Measurements from ENCODE around the gene ITGA11. TPM values are rescaled to one million over a fixed set of nuclear protein-coding genes. Genes with fewer than 3 reads are reported as not detected.
A peak's percentile ranks its signal among the peaks of the same experiment; 100 is the strongest.

The ITGA11 gene
- total and polyA plus RNA-seq, 2 of the 13 experiments (the other 11 are each of a cell fraction or from before 2014, with no cell fraction given), result not detected

DNA sequence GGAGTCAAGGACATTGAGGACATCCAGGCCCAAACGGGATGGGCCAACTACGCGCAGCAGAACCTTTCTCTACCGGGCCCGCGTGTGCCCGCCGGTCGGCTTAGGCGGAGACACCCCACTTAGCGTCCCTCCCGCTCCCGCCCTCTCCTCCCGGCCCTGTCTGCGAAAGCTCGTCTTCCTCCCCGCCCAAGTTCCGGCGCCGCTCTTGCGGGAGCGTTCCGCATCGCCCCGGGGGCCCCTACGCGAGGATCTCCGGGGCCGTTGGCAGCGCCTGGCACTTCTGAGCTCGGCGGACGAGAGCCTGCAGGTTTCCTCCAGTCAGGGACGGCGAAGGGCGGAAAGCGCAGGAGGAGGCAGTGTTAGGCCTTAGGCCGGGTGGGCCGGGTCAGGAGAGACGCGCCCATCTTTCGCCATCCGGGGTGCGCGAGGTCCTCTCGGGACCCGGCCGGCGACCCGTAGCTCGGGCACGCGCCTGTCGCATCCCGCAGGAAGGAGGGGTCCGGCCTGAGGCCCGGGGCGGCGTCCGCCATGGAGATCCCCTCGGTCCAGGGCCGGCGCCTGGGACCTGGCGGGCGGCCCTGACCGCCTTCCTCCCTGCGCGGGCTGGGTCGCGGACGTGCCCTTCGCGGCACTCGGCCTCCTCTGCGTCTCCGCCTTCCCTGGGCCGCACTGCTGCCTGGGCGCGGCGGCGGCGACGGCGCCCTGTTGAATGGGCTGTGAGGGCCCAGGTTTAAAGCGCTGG is 154.2 kb downstream of the ITGA11 start, which contains the start of gene FEM1B (continued):
- TF ChIP-seq, protein P1, sequence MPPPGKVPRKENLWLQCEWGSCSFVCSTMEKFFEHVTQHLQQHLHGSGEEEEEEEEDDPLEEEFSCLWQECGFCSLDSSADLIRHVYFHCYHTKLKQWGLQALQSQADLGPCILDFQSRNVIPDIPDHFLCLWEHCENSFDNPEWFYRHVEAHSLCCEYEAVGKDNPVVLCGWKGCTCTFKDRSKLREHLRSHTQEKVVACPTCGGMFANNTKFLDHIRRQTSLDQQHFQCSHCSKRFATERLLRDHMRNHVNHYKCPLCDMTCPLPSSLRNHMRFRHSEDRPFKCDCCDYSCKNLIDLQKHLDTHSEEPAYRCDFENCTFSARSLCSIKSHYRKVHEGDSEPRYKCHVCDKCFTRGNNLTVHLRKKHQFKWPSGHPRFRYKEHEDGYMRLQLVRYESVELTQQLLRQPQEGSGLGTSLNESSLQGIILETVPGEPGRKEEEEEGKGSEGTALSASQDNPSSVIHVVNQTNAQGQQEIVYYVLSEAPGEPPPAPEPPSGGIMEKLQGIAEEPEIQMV (CRISPR knock-in tag; IDR thresholded peaks at IDR 0.05; ENCODE audit: low read depth), result no peak
- no peak for TF ChIP-seq ISX (CRISPR knock-in tag; conservative IDR thresholded peaks at IDR 0.05)
- 0 out of 2 replicates have a peak, but pooled peaks have one; percentile 33 for TF ChIP-seq JUNB (CRISPR knock-in tag; IDR thresholded peaks at IDR 0.05; ENCODE audit: borderline replicate concordance)
- TF ChIP-seq RAD21 (CRISPR knock-in tag; IDR thresholded peaks at IDR 0.05), result peak; percentile 63
- TF ChIP-seq ZBTB1 (CRISPR knock-in tag; IDR thresholded peaks at IDR 0.05; ENCODE audit: borderline replicate concordance), result no peak; the same call in 1 of the 2 replicates
- TF ChIP-seq HDAC2 (CRISPR knock-in tag; IDR thresholded peaks at IDR 0.05), result peak; percentile 86
- TF ChIP-seq, protein P2, sequence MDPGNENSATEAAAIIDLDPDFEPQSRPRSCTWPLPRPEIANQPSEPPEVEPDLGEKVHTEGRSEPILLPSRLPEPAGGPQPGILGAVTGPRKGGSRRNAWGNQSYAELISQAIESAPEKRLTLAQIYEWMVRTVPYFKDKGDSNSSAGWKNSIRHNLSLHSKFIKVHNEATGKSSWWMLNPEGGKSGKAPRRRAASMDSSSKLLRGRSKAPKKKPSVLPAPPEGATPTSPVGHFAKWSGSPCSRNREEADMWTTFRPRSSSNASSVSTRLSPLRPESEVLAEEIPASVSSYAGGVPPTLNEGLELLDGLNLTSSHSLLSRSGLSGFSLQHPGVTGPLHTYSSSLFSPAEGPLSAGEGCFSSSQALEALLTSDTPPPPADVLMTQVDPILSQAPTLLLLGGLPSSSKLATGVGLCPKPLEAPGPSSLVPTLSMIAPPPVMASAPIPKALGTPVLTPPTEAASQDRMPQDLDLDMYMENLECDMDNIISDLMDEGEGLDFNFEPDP (CRISPR knock-in tag; conservative IDR thresholded peaks at IDR 0.05), result 0 out of 2 replicates have a peak, but pooled peaks have one; percentile 35
- TF ChIP-seq SMC3 (IDR thresholded peaks at IDR 0.05; ENCODE audit: low read length), result no peak; the same call in 1 of the 2 replicates
- TF ChIP-seq PAWR (CRISPR knock-in tag; IDR thresholded peaks at IDR 0.05; ENCODE audit: borderline replicate concordance), result no peak
- peak; percentile 94 for TF ChIP-seq ZNF136 (CRISPR knock-in tag; IDR thresholded peaks at IDR 0.05; ENCODE audit: low read depth)
- 0 out of 2 replicates have a peak, but pooled peaks have one; percentile 38 for TF ChIP-seq SRF (IDR thresholded peaks at IDR 0.05; ENCODE audit: low read depth, low read length)
- TF ChIP-seq AGO2 (optimal IDR thresholded peaks at IDR 0.05; ENCODE audit: low read depth, low read length), result peak; percentile 85
- TF ChIP-seq ZNF44 (CRISPR knock-in tag; IDR thresholded peaks at IDR 0.05), result peak; percentile 24; the same call in 1 of the 2 replicates
- TF ChIP-seq ZNF83 (CRISPR knock-in tag; IDR thresholded peaks at IDR 0.05; ENCODE audit: borderline replicate concordance), result no peak
- peak; percentile 76; the same call in 1 of the 2 replicates for TF ChIP-seq DNMT1 (CRISPR knock-in tag; IDR thresholded peaks at IDR 0.05)
- no peak for TF ChIP-seq AHR (CRISPR knock-in tag; IDR thresholded peaks at IDR 0.05)
- peak; percentile 93 for TF ChIP-seq SPEN (CRISPR knock-in tag; IDR thresholded peaks at IDR 0.05; ENCODE audit: low read depth)
- TF ChIP-seq, protein P3, sequence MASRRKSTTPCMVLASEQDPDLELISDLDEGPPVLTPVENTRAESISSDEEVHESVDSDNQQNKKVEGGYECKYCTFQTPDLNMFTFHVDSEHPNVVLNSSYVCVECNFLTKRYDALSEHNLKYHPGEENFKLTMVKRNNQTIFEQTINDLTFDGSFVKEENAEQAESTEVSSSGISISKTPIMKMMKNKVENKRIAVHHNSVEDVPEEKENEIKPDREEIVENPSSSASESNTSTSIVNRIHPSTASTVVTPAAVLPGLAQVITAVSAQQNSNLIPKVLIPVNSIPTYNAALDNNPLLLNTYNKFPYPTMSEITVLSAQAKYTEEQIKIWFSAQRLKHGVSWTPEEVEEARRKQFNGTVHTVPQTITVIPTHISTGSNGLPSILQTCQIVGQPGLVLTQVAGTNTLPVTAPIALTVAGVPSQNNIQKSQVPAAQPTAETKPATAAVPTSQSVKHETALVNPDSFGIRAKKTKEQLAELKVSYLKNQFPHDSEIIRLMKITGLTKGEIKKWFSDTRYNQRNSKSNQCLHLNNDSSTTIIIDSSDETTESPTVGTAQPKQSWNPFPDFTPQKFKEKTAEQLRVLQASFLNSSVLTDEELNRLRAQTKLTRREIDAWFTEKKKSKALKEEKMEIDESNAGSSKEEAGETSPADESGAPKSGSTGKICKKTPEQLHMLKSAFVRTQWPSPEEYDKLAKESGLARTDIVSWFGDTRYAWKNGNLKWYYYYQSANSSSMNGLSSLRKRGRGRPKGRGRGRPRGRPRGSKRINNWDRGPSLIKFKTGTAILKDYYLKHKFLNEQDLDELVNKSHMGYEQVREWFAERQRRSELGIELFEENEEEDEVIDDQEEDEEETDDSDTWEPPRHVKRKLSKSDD (CRISPR knock-in tag; IDR thresholded peaks at IDR 0.05; ENCODE audit: low read depth), result peak; percentile 92
- TF ChIP-seq TMF1 (CRISPR knock-in tag; IDR thresholded peaks at IDR 0.05; ENCODE audit: low read depth), result peak; percentile 91
- TF ChIP-seq RBAK (CRISPR knock-in tag; IDR thresholded peaks at IDR 0.05), result 0 out of 2 replicates have a peak, but pooled peaks have one; percentile 48
- no peak for TF ChIP-seq HNRNPH1 (optimal IDR thresholded peaks at IDR 0.05; ENCODE audit: low read depth, low read length)
- peak; percentile 71; the same call in 1 of the 2 replicates for TF ChIP-seq FOXM1 (CRISPR knock-in tag; IDR thresholded peaks at IDR 0.05)
- TF ChIP-seq, protein P4, sequence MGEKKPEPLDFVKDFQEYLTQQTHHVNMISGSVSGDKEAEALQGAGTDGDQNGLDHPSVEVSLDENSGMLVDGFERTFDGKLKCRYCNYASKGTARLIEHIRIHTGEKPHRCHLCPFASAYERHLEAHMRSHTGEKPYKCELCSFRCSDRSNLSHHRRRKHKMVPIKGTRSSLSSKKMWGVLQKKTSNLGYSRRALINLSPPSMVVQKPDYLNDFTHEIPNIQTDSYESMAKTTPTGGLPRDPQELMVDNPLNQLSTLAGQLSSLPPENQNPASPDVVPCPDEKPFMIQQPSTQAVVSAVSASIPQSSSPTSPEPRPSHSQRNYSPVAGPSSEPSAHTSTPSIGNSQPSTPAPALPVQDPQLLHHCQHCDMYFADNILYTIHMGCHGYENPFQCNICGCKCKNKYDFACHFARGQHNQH (CRISPR knock-in tag; IDR thresholded peaks at IDR 0.05), result 0 out of 2 replicates have a peak, but pooled peaks have one; percentile 7
- TF ChIP-seq TBL1XR1 (IDR thresholded peaks at IDR 0.05; ENCODE audit: borderline replicate concordance, low read length, partially characterized antibody), result no peak
